ENCODE results near the gene CDC20. TPM values are rescaled to one million over a fixed set of nuclear protein-coding genes. Genes with fewer than 3 reads are reported as not detected.

The CDC20 gene
- total RNA-seq, 1 donor from 2014 or later, result 84.3 TPM

DNA sequence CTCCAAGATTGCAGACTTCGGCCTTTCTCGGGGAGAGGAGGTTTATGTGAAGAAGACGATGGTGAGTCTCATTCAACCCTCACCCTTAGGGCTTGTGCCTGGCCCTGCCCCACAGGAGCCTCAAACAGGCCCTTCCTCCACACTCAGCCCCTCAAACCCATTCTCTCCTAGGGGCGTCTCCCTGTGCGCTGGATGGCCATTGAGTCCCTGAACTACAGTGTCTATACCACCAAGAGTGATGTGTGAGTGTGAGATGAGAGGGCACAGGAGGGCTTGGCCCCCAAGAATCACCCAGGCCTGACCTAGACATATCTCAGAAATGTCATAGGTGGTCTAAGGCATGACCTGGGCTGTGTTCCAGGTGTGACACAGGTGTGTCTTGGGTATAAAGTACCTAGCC lies 39.5 kb upstream of the CDC20 start:
- no peak overlapping the region for H3K4me3 Mint-ChIP-seq
- H3K4me1 Mint-ChIP-seq, result peaks cover 7% of the 10 kb centered on the region
- no peaks in the 10 kb centered on the region for H3K27me3 Mint-ChIP-seq
- no peaks in the 10 kb centered on the region for H3K36me3 Mint-ChIP-seq (ENCODE audit: low read depth)
- intact Hi-C loops (cut with micrococcal nuclease), result no loop called here
- H3K27ac Mint-ChIP-seq, result no peak overlapping the region
- no peaks in the 10 kb centered on the region for H3K9me3 Mint-ChIP-seq
- no peak for DNase-seq

DNA sequence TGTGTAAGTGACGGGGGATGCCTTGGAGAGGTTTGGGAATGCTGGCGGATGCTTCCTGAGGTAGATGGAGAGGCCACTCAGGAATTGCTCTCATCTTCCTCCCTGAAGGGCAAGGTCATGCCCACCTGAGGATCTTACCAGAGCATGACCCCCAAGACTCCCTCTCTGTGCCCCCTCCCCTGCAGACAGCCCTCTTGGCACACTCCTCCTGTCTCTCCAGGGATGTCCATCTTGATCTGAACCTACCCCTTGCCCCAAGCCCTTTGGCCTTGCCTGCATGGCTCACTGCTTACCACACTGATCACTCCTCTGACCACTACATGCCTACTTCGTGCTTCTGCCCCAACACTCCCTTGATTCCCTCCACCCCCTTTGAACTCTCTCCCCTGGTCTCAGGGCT lies 39.0 kb upstream of the CDC20 start:
- no peak overlapping the region for H3K27ac Mint-ChIP-seq
- H3K27me3 Mint-ChIP-seq, result no peaks in the 10 kb centered on the region
- no peak for DNase-seq
- H3K9me3 Mint-ChIP-seq, result peaks cover 2% of the 10 kb centered on the region
- H3K36me3 Mint-ChIP-seq (ENCODE audit: low read depth), result no peaks in the 10 kb centered on the region
- no peak overlapping the region for H3K4me3 Mint-ChIP-seq
- peaks cover 10% of the 10 kb centered on the region for H3K4me1 Mint-ChIP-seq
- intact Hi-C loops (cut with micrococcal nuclease), result no loop called here

GRCh38 chr1:43321331-43321891 lies 37.4 kb upstream of the CDC20 start:
- Mint-ChIP-seq H3K27ac (no peak overlapping the region), H3K4me1 (peaks cover 12% of the 10 kb centered on the region), H3K9me3 (peaks cover 11% of the 10 kb centered on the region), H3K4me3 (no peak overlapping the region), H3K27me3 (no peaks in the 10 kb centered on the region), H3K36me3 (ENCODE audit: low read depth) (peaks cover 1% of the 10 kb centered on the region)
- intact Hi-C loops (cut with micrococcal nuclease), result no loop called here
- no peak for DNase-seq

DNA sequence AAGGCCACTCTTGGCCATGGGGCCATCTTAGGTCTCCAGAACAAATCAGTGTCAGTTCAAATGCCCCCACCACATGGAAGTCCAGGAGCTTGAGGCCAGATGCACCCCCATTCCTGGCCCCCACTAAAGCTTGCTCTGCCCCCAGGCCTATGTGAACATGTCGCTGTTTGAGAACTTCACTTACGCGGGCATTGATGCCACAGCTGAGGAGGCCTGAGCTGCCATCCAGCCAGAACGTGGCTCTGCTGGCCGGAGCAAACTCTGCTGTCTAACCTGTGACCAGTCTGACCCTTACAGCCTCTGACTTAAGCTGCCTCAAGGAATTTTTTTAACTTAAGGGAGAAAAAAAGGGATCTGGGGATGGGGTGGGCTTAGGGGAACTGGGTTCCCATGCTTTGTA lies 36.3 kb upstream of the CDC20 start:
- DNase-seq, result no peak
- peaks cover 1% of the 10 kb centered on the region for H3K36me3 Mint-ChIP-seq (ENCODE audit: low read depth)
- H3K27ac Mint-ChIP-seq, result no peak overlapping the region
- H3K4me3 Mint-ChIP-seq, result no peak overlapping the region
- H3K4me1 Mint-ChIP-seq, result peaks cover 18% of the 10 kb centered on the region
- peaks cover 11% of the 10 kb centered on the region for H3K9me3 Mint-ChIP-seq
- intact Hi-C loops (cut with micrococcal nuclease), result no loop called here
- no peaks in the 10 kb centered on the region for H3K27me3 Mint-ChIP-seq

DNA sequence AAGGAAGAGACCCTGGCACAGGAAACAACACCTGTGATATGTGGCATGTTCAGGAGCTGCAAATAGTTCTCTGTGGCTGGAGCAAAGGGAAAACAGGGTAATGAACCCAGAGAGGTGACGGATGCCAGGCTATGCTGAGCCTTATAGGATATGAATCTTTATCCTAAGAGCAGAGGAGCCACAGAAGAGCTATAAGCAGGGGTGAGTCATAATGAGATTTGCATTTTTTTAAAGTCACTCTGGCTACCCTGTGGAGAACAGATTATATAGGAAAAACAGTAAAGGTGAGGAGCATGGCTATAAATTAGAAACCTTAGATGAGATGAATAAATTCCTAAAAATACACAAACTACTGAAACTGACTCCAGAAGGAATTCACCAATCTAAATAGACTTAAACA lies 34.0 kb upstream of the CDC20 start:
- H3K27ac Mint-ChIP-seq, result no peak overlapping the region
- no peaks in the 10 kb centered on the region for H3K27me3 Mint-ChIP-seq
- intact Hi-C loops (cut with micrococcal nuclease), result no loop called here
- peaks cover 17% of the 10 kb centered on the region for H3K4me1 Mint-ChIP-seq
- H3K4me3 Mint-ChIP-seq, result no peak overlapping the region
- no peak for DNase-seq
- peaks cover 17% of the 10 kb centered on the region for H3K9me3 Mint-ChIP-seq
- peaks cover 1% of the 10 kb centered on the region for H3K36me3 Mint-ChIP-seq (ENCODE audit: low read depth)

- H3K4me3 Mint-ChIP-seq, result no peak overlapping the region
- H3K27me3 Mint-ChIP-seq, result no peaks in the 10 kb centered on the region
- intact Hi-C loops (cut with micrococcal nuclease), result no loop called here
- peaks cover 19% of the 10 kb centered on the region for H3K9me3 Mint-ChIP-seq
- peaks cover 1% of the 10 kb centered on the region for H3K36me3 Mint-ChIP-seq (ENCODE audit: low read depth)
- no peak for DNase-seq
- no peak overlapping the region for H3K27ac Mint-ChIP-seq
- peaks cover 22% of the 10 kb centered on the region for H3K4me1 Mint-ChIP-seq
These were observed 33.4 kb upstream of the CDC20 start for GRCh38 chr1:43325381-43325780.

DNA sequence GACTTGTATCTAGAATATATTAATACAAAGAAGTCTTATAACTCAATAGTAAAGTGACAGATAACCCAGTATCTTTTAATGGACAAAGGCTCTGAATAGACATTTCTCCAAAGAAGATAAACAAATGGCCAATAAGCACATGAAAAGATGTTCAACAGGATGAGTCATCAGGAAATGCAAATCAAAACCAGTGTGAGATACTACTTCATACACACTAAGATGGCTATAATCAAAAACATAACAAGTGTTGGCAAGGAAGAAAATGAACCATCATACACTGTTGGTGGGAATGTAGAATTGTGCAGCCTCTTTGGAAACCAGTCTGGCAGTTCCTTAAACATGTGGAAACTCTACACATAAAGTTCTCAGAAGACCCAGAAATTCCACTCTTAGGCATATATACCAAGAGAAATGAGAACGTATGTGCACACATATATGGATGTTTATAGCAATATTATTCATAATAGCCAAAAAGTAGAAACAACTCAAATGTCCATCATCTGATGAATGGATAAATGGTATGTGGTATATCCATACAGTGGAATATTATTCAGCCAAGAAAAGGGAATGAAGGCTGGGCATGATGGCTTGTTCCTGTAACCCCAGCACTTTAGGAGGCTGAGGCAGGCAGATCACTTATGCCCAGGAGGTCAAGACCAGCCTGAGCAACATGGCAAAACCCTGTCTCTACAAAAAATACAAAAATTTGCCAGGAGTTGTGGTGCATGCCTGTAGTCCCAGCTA lies 31.1 kb upstream of the CDC20 start:
- H3K4me3 Mint-ChIP-seq, result no peak overlapping the region
- DNase-seq, result no peak
- intact Hi-C loops (cut with micrococcal nuclease), result no loop called here
- H3K9me3 Mint-ChIP-seq, result peaks cover 19% of the 10 kb centered on the region
- H3K4me1 Mint-ChIP-seq, result peaks cover 28% of the 10 kb centered on the region
- H3K36me3 Mint-ChIP-seq (ENCODE audit: low read depth), result peaks cover 1% of the 10 kb centered on the region
- no peak overlapping the region for H3K27ac Mint-ChIP-seq
- no peaks in the 10 kb centered on the region for H3K27me3 Mint-ChIP-seq

- peak overlapping the region; percentile 84 for H3K27ac Mint-ChIP-seq
- H3K27me3 Mint-ChIP-seq, result no peaks in the 10 kb centered on the region
These were observed 28.6 kb upstream of the CDC20 start for GRCh38 chr1:43329995-43330751.

DNA sequence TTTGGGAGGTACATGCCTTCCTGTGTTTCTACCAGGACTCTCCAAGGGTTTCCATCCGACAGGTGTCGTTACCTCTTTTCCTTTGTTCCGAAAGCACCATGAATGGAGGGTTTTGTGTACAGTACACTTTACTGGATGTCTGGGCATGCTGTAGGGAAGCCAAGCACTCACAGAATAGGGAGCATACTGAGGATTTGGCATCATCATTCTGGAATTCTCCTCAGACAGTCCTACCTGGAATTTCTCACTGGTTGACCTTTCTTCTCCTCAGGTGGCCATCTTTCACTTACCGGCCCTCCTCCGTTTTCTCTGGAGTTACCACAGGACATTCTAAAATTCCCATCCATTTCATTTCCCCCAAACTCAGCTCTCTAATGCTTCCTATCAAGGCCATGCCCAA lies 27.1 kb upstream of the CDC20 start:
- Mint-ChIP-seq H3K36me3 (ENCODE audit: low read depth) (no peaks in the 10 kb centered on the region), H3K27me3 (no peaks in the 10 kb centered on the region), H3K4me3 (no peak overlapping the region), H3K27ac (peak overlapping the region; percentile 22), H3K4me1 (peaks cover 23% of the 10 kb centered on the region), H3K9me3 (peaks cover 8% of the 10 kb centered on the region)
- no peak for DNase-seq
- intact Hi-C loops (cut with micrococcal nuclease), result loop anchor here (5.0 to 10.0 kb wide), 2 partner anchors 34 to 487 kb away; partner anchors contain the start of gene ZNF691

More at GRCh38 chr1:43329995-43330751, 28.6 kb upstream of the CDC20 start:
- Mint-ChIP-seq H3K4me1 (peaks cover 23% of the 10 kb centered on the region), H3K36me3 (ENCODE audit: low read depth) (peaks cover 1% of the 10 kb centered on the region), H3K9me3 (peaks cover 13% of the 10 kb centered on the region), H3K4me3 (peak overlapping the region; percentile 38)
- intact Hi-C loops (cut with micrococcal nuclease), result loop anchor here (1.0 to 10.0 kb wide), 3 partner anchors 33 to 485 kb away; partner anchors contain the start of genes ELOVL1 and ZNF691
- DNase-seq, result peak; percentile 78

- no peak for DNase-seq
- Mint-ChIP-seq H3K27me3 (no peaks in the 10 kb centered on the region), H3K27ac (peak overlapping the region; percentile 8), H3K36me3 (ENCODE audit: low read depth) (no peaks in the 10 kb centered on the region), H3K4me3 (no peak overlapping the region), H3K4me1 (peaks cover 13% of the 10 kb centered on the region), H3K9me3 (peaks cover 3% of the 10 kb centered on the region)
- intact Hi-C loops (cut with micrococcal nuclease), result loop anchor here (5.0 to 10.0 kb wide), 2 partner anchors 37 to 490 kb away; partner anchors contain the start of gene ZNF691
These were observed 24.2 kb upstream of the CDC20 start for GRCh38 chr1:43334453-43335205.

GRCh38 chr1:43337588-43337987 lies 21.2 kb upstream of the CDC20 start, which contains the start of gene MPL:
MPL (plus strand) TSS chr1:43337818; CDS start chr1:43337849, 31 bp downstream.
- Mint-ChIP-seq H3K27ac (no peak within 1 kb of the TSS), H3K9me3 (no peaks in the 10 kb centered on the region), H3K4me1 (no peaks in the 10 kb centered on the region), H3K4me3 (no peak within 1 kb of the TSS), H3K36me3 (ENCODE audit: low read depth) (no peaks in the 10 kb centered on the region), H3K27me3 (peaks cover 8% of the 10 kb centered on the region)
- DNase-seq, result no peak
- intact Hi-C loops (cut with micrococcal nuclease), result loop anchor here (10.0 kb wide), 1 partner anchor 493 kb away; the partner anchor contains the start of gene ZNF691

DNA sequence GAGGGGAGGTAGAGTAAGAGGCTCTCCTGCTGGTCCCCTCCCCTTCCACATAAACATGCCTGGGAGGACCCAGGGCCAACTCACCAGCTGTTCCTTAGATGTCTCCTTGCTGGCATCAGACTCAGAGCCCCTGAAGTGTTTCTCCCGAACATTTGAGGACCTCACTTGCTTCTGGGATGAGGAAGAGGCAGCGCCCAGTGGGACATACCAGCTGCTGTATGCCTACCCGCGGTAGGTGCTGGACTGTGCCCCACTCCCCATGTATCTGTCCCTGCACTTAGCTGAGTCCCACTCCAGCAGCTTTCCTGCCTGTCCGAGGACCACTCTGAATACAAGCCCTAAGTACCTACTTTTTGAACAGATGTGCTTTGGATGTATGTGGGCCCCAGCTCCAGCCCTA lies 20.8 kb upstream of the CDC20 start:
- Mint-ChIP-seq H3K4me1 (no peaks in the 10 kb centered on the region), H3K4me3 (no peak overlapping the region), H3K27me3 (peaks cover 8% of the 10 kb centered on the region), H3K9me3 (no peaks in the 10 kb centered on the region), H3K36me3 (ENCODE audit: low read depth) (no peaks in the 10 kb centered on the region), H3K27ac (no peak overlapping the region)
- DNase-seq, result no peak
- intact Hi-C loops (cut with micrococcal nuclease), result loop anchor here (10.0 kb wide), 1 partner anchor 493 kb away; the partner anchor contains the start of gene ZNF691

DNA sequence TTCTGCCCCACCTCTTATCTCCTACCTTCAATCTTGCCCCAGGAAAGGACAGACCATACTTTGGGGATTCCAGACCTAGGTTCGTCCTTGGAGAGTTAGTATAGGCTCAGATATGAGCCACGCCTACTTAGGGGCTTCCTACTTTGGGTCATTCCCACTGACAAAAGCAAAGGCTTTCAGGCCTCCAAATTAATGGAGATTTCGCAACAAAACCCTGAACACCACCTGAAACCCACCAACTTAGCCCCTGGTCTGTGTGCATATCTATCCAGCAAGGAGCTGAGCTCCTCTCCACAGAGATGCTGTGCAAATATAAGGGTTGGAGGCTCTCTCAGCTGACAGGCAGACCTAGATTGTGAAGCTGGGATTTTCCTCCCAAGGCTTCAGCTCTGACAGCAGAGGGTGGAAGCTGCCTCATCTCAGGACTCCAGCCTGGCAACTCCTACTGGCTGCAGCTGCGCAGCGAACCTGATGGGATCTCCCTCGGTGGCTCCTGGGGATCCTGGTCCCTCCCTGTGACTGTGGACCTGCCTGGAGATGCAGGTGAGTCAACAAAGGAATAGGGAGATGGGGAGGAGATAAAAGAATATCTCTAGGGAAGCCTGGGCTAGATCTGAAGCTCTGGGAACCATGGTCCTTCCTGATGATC lies 19.1 kb upstream of the CDC20 start:
- intact Hi-C loops (cut with micrococcal nuclease), result loop anchor here (10.0 kb wide), 1 partner anchor 495 kb away; the partner anchor contains the start of gene ZNF691
- peaks cover 8% of the 10 kb centered on the region for H3K4me1 Mint-ChIP-seq
- H3K9me3 Mint-ChIP-seq, result no peaks in the 10 kb centered on the region
- H3K27me3 Mint-ChIP-seq, result peaks cover 8% of the 10 kb centered on the region
- no peak overlapping the region for H3K27ac Mint-ChIP-seq
- H3K36me3 Mint-ChIP-seq (ENCODE audit: low read depth), result no peaks in the 10 kb centered on the region
- DNase-seq, result no peak
- no peak overlapping the region for H3K4me3 Mint-ChIP-seq

Measured in activated CD4-positive, alpha-beta T cell treated with anti-CD3 and anti-CD28 coated beads, Interleukin-2, amount 10 ng/mL, durations not matched to agents 24 days and 14 days (primary cell).